Effector memory CD4-positive, alpha-beta T cell (primary cell): ENCODE results near the gene LRBA.

Experiments
- DNase-seq, 3 donors: peaks; one replicate each; pipeline ENCODE4 v3.0.0-alpha.2; 2020
- H3K27ac ChIP-seq: 2 replicates; pipeline ENCODE4 v1.7.0; 2013; ENCODE audit warnings: mild to moderate bottlenecking, low read length, moderate library complexity; ENCODE audit not compliant: insufficient read depth, poor library complexity, severe bottlenecking
- H3K27me3 ChIP-seq: replicated peaks from 2 replicates; pipeline ENCODE4 v1.7.0; 2013; ENCODE audit warnings: mild to moderate bottlenecking, low read length; ENCODE audit not compliant: insufficient read depth, control insufficient read depth, poor library complexity, severe bottlenecking
- H3K36me3 ChIP-seq: 2 replicates; pipeline ENCODE4 v1.7.0; 2013; ENCODE audit warnings: mild to moderate bottlenecking, low read length, moderate library complexity; ENCODE audit not compliant: control insufficient read depth, insufficient read depth
- H3K4me1 ChIP-seq: 2 replicates; pipeline ENCODE4 v1.7.0; 2013; ENCODE audit warnings: low read length, mild to moderate bottlenecking; ENCODE audit not compliant: control insufficient read depth, insufficient read depth, poor library complexity, severe bottlenecking
- H3K4me3 ChIP-seq: 2 replicates; pipeline ENCODE4 v1.7.0; 2013; ENCODE audit warnings: low read length, low read depth, mild to moderate bottlenecking; ENCODE audit not compliant: insufficient read depth, poor library complexity, severe bottlenecking
- H3K9me3 ChIP-seq: 2 replicates; pipeline ENCODE4 v1.7.0; 2013; ENCODE audit warnings: mild to moderate bottlenecking, low read length, moderate library complexity; ENCODE audit not compliant: control insufficient read depth

The LRBA gene

GRCh38 chr4:150619042-150619441, 396.0 kb downstream of the LRBA start:
- H3K4me3 ChIP-seq, result no peak overlapping the region
- H3K9me3 ChIP-seq, result no peaks in the 10 kb centered on the region
- no peak overlapping the region for H3K27ac ChIP-seq
- no peak for DNase-seq
- H3K4me1 ChIP-seq, result no peaks in the 10 kb centered on the region
- H3K36me3 ChIP-seq, result no peaks in the 10 kb centered on the region
- no peaks in the 10 kb centered on the region for H3K27me3 ChIP-seq

GRCh38 chr4:150609131-150609530, 406.0 kb downstream of the LRBA start:
- no peak for DNase-seq
- no peaks in the 10 kb centered on the region for H3K4me1 ChIP-seq
- no peaks in the 10 kb centered on the region for H3K27me3 ChIP-seq
- no peak overlapping the region for H3K4me3 ChIP-seq
- H3K9me3 ChIP-seq, result no peaks in the 10 kb centered on the region
- H3K27ac ChIP-seq, result no peak overlapping the region
- H3K36me3 ChIP-seq, result no peaks in the 10 kb centered on the region

DNA sequence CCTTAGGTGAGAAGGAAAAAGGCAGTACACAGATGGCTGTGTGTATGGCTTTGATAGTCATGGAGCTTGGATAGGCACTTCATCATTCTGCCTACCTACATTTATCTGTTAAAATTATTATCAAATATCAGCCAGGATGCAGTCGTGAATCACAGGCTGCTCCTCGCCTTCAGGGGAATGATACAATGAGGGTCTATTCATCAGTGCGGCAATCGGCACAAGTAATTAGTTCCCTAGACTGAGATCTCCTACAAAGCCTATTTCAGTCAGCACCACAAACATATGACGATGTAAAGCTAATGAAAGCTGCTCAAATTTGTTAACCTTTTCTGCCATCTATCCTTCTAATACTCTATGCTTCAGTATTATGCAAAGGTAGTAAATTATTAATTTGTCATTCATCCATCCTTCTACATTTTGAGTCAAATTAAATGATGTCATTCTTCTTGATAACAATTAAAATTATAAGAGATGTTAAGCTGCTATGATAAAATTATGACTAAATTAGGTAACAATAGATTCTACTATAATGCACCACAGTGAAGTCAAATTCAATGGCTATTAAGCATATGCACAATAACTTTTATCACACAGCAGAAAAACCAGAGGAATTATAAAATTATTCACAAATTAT, 414.2 kb downstream of the LRBA start:
- H3K4me1 ChIP-seq, result no peaks in the 10 kb centered on the region
- no peak overlapping the region for H3K4me3 ChIP-seq
- DNase-seq, result no peak
- no peaks in the 10 kb centered on the region for H3K9me3 ChIP-seq
- no peak overlapping the region for H3K27ac ChIP-seq
- peaks cover 8% of the 10 kb centered on the region for H3K36me3 ChIP-seq
- H3K27me3 ChIP-seq, result no peaks in the 10 kb centered on the region

DNA sequence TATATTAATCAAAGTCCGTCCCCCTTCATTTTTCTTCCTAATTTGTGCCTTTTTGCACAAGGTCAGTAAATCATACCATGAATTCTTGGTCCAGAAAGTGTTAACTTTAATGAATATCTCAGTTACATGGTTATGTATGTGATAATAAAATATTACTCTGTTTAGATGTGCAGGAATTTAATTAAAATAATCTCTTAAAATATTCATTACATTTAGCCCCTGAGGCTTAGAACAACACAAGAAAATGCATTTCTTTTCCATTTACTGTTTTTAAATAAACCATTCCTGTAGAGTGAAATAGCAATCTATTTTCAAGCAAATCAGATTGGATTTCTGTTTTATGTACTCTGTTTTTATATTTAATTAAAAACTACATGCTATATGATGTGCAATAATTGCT, 415.5 kb downstream of the LRBA start:
- Histone ChIP-seq H3K27me3 (no peaks in the 10 kb centered on the region), H3K4me1 (no peaks in the 10 kb centered on the region), H3K36me3 (peaks cover 8% of the 10 kb centered on the region), H3K27ac (no peak overlapping the region), H3K4me3 (no peak overlapping the region), H3K9me3 (no peaks in the 10 kb centered on the region)
- DNase-seq, result no peak

- Histone ChIP-seq H3K4me1 (no peaks in the 10 kb centered on the region), H3K27ac (no peak overlapping the region), H3K9me3 (no peaks in the 10 kb centered on the region), H3K27me3 (no peaks in the 10 kb centered on the region), H3K36me3 (peaks cover 8% of the 10 kb centered on the region), H3K4me3 (no peak overlapping the region)
- DNase-seq, result no peak
Observed at GRCh38 chr4:150598909-150599308, 416.2 kb downstream of the LRBA start.

DNA sequence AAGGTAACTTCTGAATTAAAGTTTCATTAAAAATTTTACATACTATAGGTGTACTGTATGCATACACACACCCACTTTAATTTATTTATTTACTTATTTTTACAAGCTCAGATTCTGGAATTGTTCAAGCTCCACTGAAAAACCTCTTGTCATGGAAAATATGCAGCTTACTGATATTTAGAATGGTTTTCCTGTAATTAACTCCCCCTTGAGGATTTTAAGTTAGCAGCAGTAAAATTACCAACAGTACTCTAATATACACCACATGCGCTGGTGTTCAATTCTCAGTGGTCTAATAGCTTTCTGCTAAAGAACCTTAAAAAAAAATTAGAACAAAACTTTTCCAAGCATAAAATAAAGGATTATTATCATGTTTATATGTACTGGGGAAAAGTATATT, 421.1 kb downstream of the LRBA start:
- DNase-seq, result no peak
- H3K4me3 ChIP-seq, result no peak overlapping the region
- H3K36me3 ChIP-seq, result peaks cover 14% of the 10 kb centered on the region
- no peaks in the 10 kb centered on the region for H3K4me1 ChIP-seq
- no peak overlapping the region for H3K27ac ChIP-seq
- H3K27me3 ChIP-seq, result no peaks in the 10 kb centered on the region
- H3K9me3 ChIP-seq, result no peaks in the 10 kb centered on the region

- H3K36me3 ChIP-seq, result peaks cover 9% of the 10 kb centered on the region
- no peaks in the 10 kb centered on the region for H3K27me3 ChIP-seq
- DNase-seq, result no peak
- no peak overlapping the region for H3K27ac ChIP-seq
- no peaks in the 10 kb centered on the region for H3K4me1 ChIP-seq
- no peak overlapping the region for H3K4me3 ChIP-seq
- no peaks in the 10 kb centered on the region for H3K9me3 ChIP-seq
Observed at GRCh38 chr4:150591904-150592303, 423.2 kb downstream of the LRBA start.

GRCh38 chr4:150591406-150591805, 423.7 kb downstream of the LRBA start:
- Histone ChIP-seq H3K27ac (no peak overlapping the region), H3K27me3 (no peaks in the 10 kb centered on the region), H3K4me1 (no peaks in the 10 kb centered on the region), H3K4me3 (no peak overlapping the region), H3K9me3 (no peaks in the 10 kb centered on the region), H3K36me3 (peaks cover 9% of the 10 kb centered on the region)
- DNase-seq, result no peak

- Histone ChIP-seq H3K36me3 (peaks cover 9% of the 10 kb centered on the region), H3K4me1 (no peaks in the 10 kb centered on the region), H3K27me3 (no peaks in the 10 kb centered on the region), H3K4me3 (no peak overlapping the region), H3K27ac (no peak overlapping the region), H3K9me3 (no peaks in the 10 kb centered on the region)
- DNase-seq, result no peak
Observed at GRCh38 chr4:150590631-150591030, 424.5 kb downstream of the LRBA start.

DNA sequence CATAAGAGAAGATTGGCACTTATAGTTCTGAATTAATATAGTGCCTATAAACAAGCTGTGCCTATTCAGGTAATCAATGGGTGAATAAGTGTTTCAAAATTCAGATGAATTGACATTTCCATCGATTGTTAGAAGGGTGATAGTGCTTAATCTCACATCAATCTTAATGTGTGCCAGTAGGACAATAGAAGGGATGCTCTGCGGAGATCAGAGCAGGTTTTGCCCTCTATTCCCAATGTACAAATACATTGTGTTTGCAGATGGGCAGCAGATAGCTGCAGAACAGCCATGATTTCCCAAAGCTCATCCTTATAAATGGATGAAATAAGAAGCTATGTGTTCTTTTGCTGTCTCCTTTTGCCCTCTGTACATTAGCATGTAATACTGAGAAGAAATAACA, 425.9 kb downstream of the LRBA start:
- no peak for DNase-seq
- H3K4me3 ChIP-seq, result no peak overlapping the region
- no peak overlapping the region for H3K27ac ChIP-seq
- H3K4me1 ChIP-seq, result no peaks in the 10 kb centered on the region
- H3K36me3 ChIP-seq, result peaks cover 14% of the 10 kb centered on the region
- H3K27me3 ChIP-seq, result no peaks in the 10 kb centered on the region
- no peaks in the 10 kb centered on the region for H3K9me3 ChIP-seq
